IPS DF 6.9 (cell line): ENCODE data around the gene PKD1L1.
"Not testable (repeated sequence)": the region's sequence is repeated elsewhere in the genome, so short reads cannot be mapped to it uniquely, and the experiment has no call there.

Source experiments
- DNase-seq: peaks from one replicate; pipeline ENCODE4 v3.0.0-alpha.2; 2013; ENCODE audit warnings: low read depth, low spot score
- H3K27ac ChIP-seq: one replicate; pipeline ENCODE4 v1.5.1; 2013; ENCODE audit warnings: low read length, control low read depth
- H3K27me3 ChIP-seq: 2 replicates; pipeline ENCODE4 v1.6.1; 2013; ENCODE audit warnings: mild to moderate bottlenecking, low read length; ENCODE audit not compliant: control insufficient read depth, insufficient read depth
- H3K36me3 ChIP-seq: 2 replicates; pipeline ENCODE4 v1.6.1; 2013; ENCODE audit warnings: low read length; ENCODE audit not compliant: control insufficient read depth, insufficient read depth
- H3K4me1 ChIP-seq: 2 replicates; pipeline ENCODE4 v1.6.1; 2013; ENCODE audit warnings: low read length; ENCODE audit not compliant: control insufficient read depth, insufficient read depth
- H3K4me3 ChIP-seq: 2 replicates; pipeline ENCODE4 v1.5.1; 2013; ENCODE audit warnings: mild to moderate bottlenecking, low read length
- H3K9me3 ChIP-seq: 2 replicates; pipeline ENCODE4 v1.6.1; 2013; ENCODE audit warnings: low read length, inconsistent platforms; ENCODE audit not compliant: control insufficient read depth, insufficient read depth
- WGBS: extraction: QIAGEN DNeasy Blood & Tissue Kit; methylation state at CpG from one replicate; pipeline ENCODE4 v1.1.7; 2013; ENCODE audit warnings: mixed read lengths, missing lambda C conversion rate; ENCODE audit not compliant: insufficient read length, insufficient coverage; 5-methylcytosine and 5-hydroxymethylcytosine counted together

Gene PKD1L1

GRCh38 chr7:47931005-47932004 is 17.0 kb downstream of the PKD1L1 start:
- no peak overlapping the region for H3K4me3 ChIP-seq
- WGBS, result no CpG with 5 or more reads among the region's 18 CpGs

GRCh38 chr7:47924266-47924665 is 24.0 kb downstream of the PKD1L1 start:
- Histone ChIP-seq H3K9me3 (no peaks in the 10 kb centered on the region), H3K27me3 (no peaks in the 10 kb centered on the region), H3K36me3 (no peaks in the 10 kb centered on the region), H3K4me3 (no peak overlapping the region), H3K4me1 (no peaks in the 10 kb centered on the region), H3K27ac (no peak overlapping the region)
- DNase-seq, result no peak
- no CpG with 5 or more reads among the region's 2 CpGs for WGBS

More at GRCh38 chr7:47931005-47932004, 17.0 kb downstream of the PKD1L1 start:
- no peak overlapping the region for H3K27ac ChIP-seq
- no peaks in the 10 kb centered on the region for H3K9me3 ChIP-seq
- H3K4me1 ChIP-seq, result no peaks in the 10 kb centered on the region
- H3K27me3 ChIP-seq, result no peaks in the 10 kb centered on the region
- no peak for DNase-seq
- H3K36me3 ChIP-seq, result no peaks in the 10 kb centered on the region

GRCh38 chr7:47923081-47923875 is 25.0 kb downstream of the PKD1L1 start:
- not testable (repeated sequence) for H3K4me1 ChIP-seq, H3K27me3 ChIP-seq, DNase-seq, H3K9me3 ChIP-seq, H3K36me3 ChIP-seq, H3K27ac ChIP-seq, H3K4me3 ChIP-seq
- no CpG with 5 or more reads among the region's 8 CpGs for WGBS

- WGBS, result no CpG with 5 or more reads among the region's 1 CpG
- H3K27me3 ChIP-seq, H3K9me3 ChIP-seq, H3K27ac ChIP-seq, H3K36me3 ChIP-seq, H3K4me3 ChIP-seq, DNase-seq, H3K4me1 ChIP-seq: not testable (repeated sequence)
These were observed 31.8 kb downstream of the PKD1L1 start for GRCh38 chr7:47916514-47916913.

- DNase-seq, result no peak
- no CpG with 5 or more reads among the region's 2 CpGs for WGBS
- Histone ChIP-seq H3K36me3 (no peaks in the 10 kb centered on the region), H3K9me3 (no peaks in the 10 kb centered on the region), H3K4me1 (0 out of 2 replicates have a peak, but pooled peaks cover 1% of the 10 kb centered on the region), H3K27me3 (no peaks in the 10 kb centered on the region), H3K4me3 (no peak overlapping the region), H3K27ac (no peak overlapping the region)
These were observed 32.7 kb downstream of the PKD1L1 start for GRCh38 chr7:47915616-47915976.

GRCh38 chr7:47914717-47915615 is 33.3 kb downstream of the PKD1L1 start:
- no peaks in the 10 kb centered on the region for H3K9me3 ChIP-seq
- H3K27me3 ChIP-seq, result no peaks in the 10 kb centered on the region
- H3K4me1 ChIP-seq, result 0 out of 2 replicates have a peak, but pooled peaks cover 1% of the 10 kb centered on the region
- H3K36me3 ChIP-seq, result no peaks in the 10 kb centered on the region
- no peak overlapping the region for H3K27ac ChIP-seq
- H3K4me3 ChIP-seq, result no peak overlapping the region
- WGBS, result no CpG with 5 or more reads among the region's 5 CpGs
- DNase-seq, result no peak

GRCh38 chr7:47912332-47912731 is 35.9 kb downstream of the PKD1L1 start:
- Histone ChIP-seq H3K27me3 (no peaks in the 10 kb centered on the region), H3K27ac (no peak overlapping the region), H3K9me3 (no peaks in the 10 kb centered on the region), H3K4me1 (0 out of 2 replicates have a peak, but pooled peaks cover 1% of the 10 kb centered on the region), H3K36me3 (no peaks in the 10 kb centered on the region), H3K4me3 (no peak overlapping the region)
- DNase-seq, result no peak
- WGBS, result no CpG with 5 or more reads among the region's 6 CpGs

GRCh38 chr7:47908720-47909119 is 39.5 kb downstream of the PKD1L1 start:
- no peaks in the 10 kb centered on the region for H3K9me3 ChIP-seq
- no peak overlapping the region for H3K27ac ChIP-seq
- DNase-seq, result no peak
- peaks cover 5% of the 10 kb centered on the region for H3K4me1 ChIP-seq
- no CpG with 5 or more reads among the region's 1 CpG for WGBS
- H3K36me3 ChIP-seq, result no peaks in the 10 kb centered on the region
- no peaks in the 10 kb centered on the region for H3K27me3 ChIP-seq
- H3K4me3 ChIP-seq, result no peak overlapping the region

- no peak for DNase-seq
- Histone ChIP-seq H3K9me3 (no peaks in the 10 kb centered on the region), H3K4me1 (peaks cover 5% of the 10 kb centered on the region), H3K4me3 (no peak overlapping the region), H3K27ac (no peak overlapping the region), H3K36me3 (no peaks in the 10 kb centered on the region), H3K27me3 (no peaks in the 10 kb centered on the region)
- WGBS, result no CpG with 5 or more reads among the region's 9 CpGs
These were observed 40.2 kb downstream of the PKD1L1 start for GRCh38 chr7:47907981-47908616.
